ENCODE data around the gene OR1F1.
"Not testable (repeated sequence)": the region's sequence is repeated elsewhere in the genome, so short reads cannot be mapped to it uniquely, and the experiment has no call there.

OR1F1 gene

GRCh38 chr16:3149630-3150345, 38.2 kb upstream of the OR1F1 start:
- in situ Hi-C loops (cut with HindIII; ENCODE audit: low sequenced_read_pairs): loop anchor here (5.0 kb wide), 3 partner anchors 52 to 102 kb away; partner anchors contain the start of genes MMP25 and ZSCAN10

- in situ Hi-C loops (cut with HindIII; ENCODE audit: low sequenced_read_pairs): loop anchor here (5.0 kb wide), 1 partner anchor 103 kb away; the partner anchor contains the start of gene MMP25
Observed at GRCh38 chr16:3150346-3151218, 37.4 kb upstream of the OR1F1 start.

- in situ Hi-C loops (cut with HindIII; ENCODE audit: low sequenced_read_pairs): loop anchor here (5.0 kb wide), 1 partner anchor 105 kb away; the partner anchor contains the start of gene MMP25
Observed at GRCh38 chr16:3152027-3152276, 36.1 kb upstream of the OR1F1 start.

- in situ Hi-C loops (cut with HindIII; ENCODE audit: low sequenced_read_pairs): loop anchor here (5.0 kb wide), 1 partner anchor 105 kb away; the partner anchor contains the start of gene MMP25
Observed at GRCh38 chr16:3152277-3152990, 35.6 kb upstream of the OR1F1 start.

- in situ Hi-C loops (cut with HindIII; ENCODE audit: low sequenced_read_pairs): loop anchor here (5.0 kb wide), 1 partner anchor 106 kb away; the partner anchor contains the start of gene MMP25
Observed at GRCh38 chr16:3152991-3153368, 35.0 kb upstream of the OR1F1 start.

GRCh38 chr16:3155181-3155580, 32.8 kb upstream of the OR1F1 start:
- in situ Hi-C loops (cut with HindIII; ENCODE audit: low sequenced_read_pairs): no loop called here

- in situ Hi-C loops (cut with HindIII; ENCODE audit: low sequenced_read_pairs): no loop called here
Observed at GRCh38 chr16:3155972-3156371, 32.0 kb upstream of the OR1F1 start.

GRCh38 chr16:3157229-3158025, 30.6 kb upstream of the OR1F1 start:
- in situ Hi-C loops (cut with HindIII; ENCODE audit: low sequenced_read_pairs): no loop called here

GRCh38 chr16:3158026-3158509, 29.9 kb upstream of the OR1F1 start:
- in situ Hi-C loops (cut with HindIII; ENCODE audit: low sequenced_read_pairs): no loop called here

- in situ Hi-C loops (cut with HindIII; ENCODE audit: low sequenced_read_pairs): no loop called here
Observed at GRCh38 chr16:3158510-3159314, 29.3 kb upstream of the OR1F1 start.

- in situ Hi-C loops (cut with HindIII; ENCODE audit: low sequenced_read_pairs): no loop called here
Observed at GRCh38 chr16:3161235-3162018, 26.6 kb upstream of the OR1F1 start.

GRCh38 chr16:3164121-3164991, 23.6 kb upstream of the OR1F1 start:
- in situ Hi-C loops (cut with HindIII; ENCODE audit: low sequenced_read_pairs): no loop called here

GRCh38 chr16:3165111-3165822, 22.7 kb upstream of the OR1F1 start:
- in situ Hi-C loops (cut with HindIII; ENCODE audit: low sequenced_read_pairs): no loop called here

- in situ Hi-C loops (cut with HindIII; ENCODE audit: low sequenced_read_pairs): no loop called here
Observed at GRCh38 chr16:3166505-3166886, 21.5 kb upstream of the OR1F1 start.

GRCh38 chr16:3168729-3169128, 19.3 kb upstream of the OR1F1 start:
- in situ Hi-C loops (cut with HindIII; ENCODE audit: low sequenced_read_pairs): not testable (repeated sequence)

GRCh38 chr16:3170440-3171180, 17.4 kb upstream of the OR1F1 start:
- in situ Hi-C loops (cut with HindIII; ENCODE audit: low sequenced_read_pairs): no loop called here

Measured in endothelial cell of hepatic sinusoid (primary cell).